Keratinocyte (primary cell): ENCODE data around the gene RBFOX1. TPM values are rescaled to one million over a fixed set of nuclear protein-coding genes. Genes with fewer than 3 reads are reported as not detected.

Source experiments
- DNase-seq: peaks from one replicate; pipeline ENCODE4 v3.0.0-alpha.2; 2011; ENCODE audit warnings: low read depth, missing footprints, low spot score
- FAIRE-seq: peaks from 2 replicates; lab custom pipeline; 2011; peaks lifted over from hg19 to GRCh38; lab: Jason Lieb, UNC
- H2AFZ ChIP-seq: 2 replicates; pipeline ENCODE4 v1.6.0; 2012; ENCODE audit warnings: low read length, control low read depth, inconsistent platforms; ENCODE audit not compliant: control insufficient read depth
- H3K27ac ChIP-seq: 2 replicates; pipeline ENCODE4 v1.5.1; 2011; ENCODE audit warnings: low read length; ENCODE audit not compliant: control insufficient read depth, insufficient read depth
- H3K27me3 ChIP-seq: 3 replicates; pipeline ENCODE4 v1.6.0; 2011; ENCODE audit warnings: low read length; ENCODE audit not compliant: control insufficient read depth, insufficient read depth; ENCODE audit errors: extremely low read depth
- H3K36me3 ChIP-seq, 2 experiments: 2 replicates in 1 of 2; 3 replicates in 1 of 2; pipeline ENCODE4 v1.5.1; 2011; ENCODE audit warnings: low read length in 2 of 2, mild to moderate bottlenecking in 1 of 2; ENCODE audit not compliant: control insufficient read depth in 2 of 2, insufficient read depth in 2 of 2; ENCODE audit errors: extremely low read depth in 1 of 2
- H3K4me1 ChIP-seq: 3 replicates; pipeline ENCODE4 v1.5.1; 2011; ENCODE audit warnings: low read length; ENCODE audit not compliant: control insufficient read depth, insufficient read depth; ENCODE audit errors: extremely low read depth
- H3K4me2 ChIP-seq: 3 replicates; pipeline ENCODE4 v1.6.0; 2011; ENCODE audit warnings: low read depth, low read length; ENCODE audit not compliant: control insufficient read depth, insufficient read depth; ENCODE audit errors: extremely low read depth
- H3K4me3 ChIP-seq, 3 experiments: fragments of 200-600 bp in 1 of 3; sonication (generic) in 1 of 3; 2 replicates in 2 of 3; 3 replicates in 1 of 3; pipeline ENCODE4 v1.5.1; 2011 to 2016; ENCODE audit warnings: low read length in 3 of 3, mild to moderate bottlenecking in 3 of 3, control low read depth in 2 of 3, inconsistent platforms in 1 of 3, low read depth in 1 of 3, mixed read lengths in 1 of 3, mixed run types in 1 of 3, moderate library complexity in 1 of 3; ENCODE audit not compliant: control insufficient read depth in 2 of 3, insufficient read depth in 2 of 3; ENCODE audit errors: extremely low read depth in 1 of 3
- H3K79me2 ChIP-seq: 2 replicates; pipeline ENCODE4 v1.6.0; 2012; ENCODE audit warnings: low read length; ENCODE audit not compliant: control insufficient read depth, insufficient read depth
- H3K9ac ChIP-seq: 3 replicates; pipeline ENCODE4 v1.6.0; 2011; ENCODE audit warnings: low read length; ENCODE audit not compliant: control insufficient read depth, insufficient read depth; ENCODE audit errors: extremely low read depth
- H3K9me1 ChIP-seq: 3 replicates; pipeline ENCODE4 v1.6.0; 2011; ENCODE audit warnings: low read length; ENCODE audit not compliant: control insufficient read depth, insufficient read depth; ENCODE audit errors: extremely low read depth
- H3K9me3 ChIP-seq: 2 replicates; pipeline ENCODE4 v1.5.1; 2012; ENCODE audit warnings: low read depth, low read length; ENCODE audit not compliant: control insufficient read depth
- H4K20me1 ChIP-seq: 3 replicates; pipeline ENCODE4 v1.6.0; 2011; ENCODE audit warnings: low read length; ENCODE audit not compliant: control insufficient read depth, insufficient read depth; ENCODE audit errors: extremely low read depth
- CTCF ChIP-seq, 3 experiments: IDR thresholded peaks in 1 of 3; conservative IDR thresholded peaks in 1 of 3; optimal IDR thresholded peaks in 1 of 3; 2 replicates in 2 of 3; 3 replicates in 1 of 3; pipeline versions ENCODE3 to v1.5.1; 2011; ENCODE audit warnings: low read length in 3 of 3, mild to moderate bottlenecking in 3 of 3, moderate library complexity in 2 of 3, control low read depth in 1 of 3, inconsistent platforms in 1 of 3; ENCODE audit not compliant: insufficient read depth in 2 of 3; ENCODE audit errors: extremely low read depth in 1 of 3
- EZH2 ChIP-seq: IDR thresholded peaks from one replicate; pipeline ENCODE4 v1.6.1; 2012; ENCODE audit warnings: inconsistent platforms, mild to moderate bottlenecking, low read length, moderate library complexity
- dilution Hi-C: fragments of 300-500 bp; cut with MboI; formaldehyde crosslinking; loops from one replicate; pipeline ENCODE4 v1.7.0; 2020; ENCODE audit warnings: low sequenced_read_pairs; ENCODE audit not compliant: extremely low pct_ligation_motif_present
- polyA plus RNA-seq, 5 experiments: library from polyadenylated mRNA; depleted of rRNA in 3 of 5; stranded (reverse) in 3 of 5; stranded (forward) in 1 of 5; unstranded in 1 of 5; fragments of >200 nt; gene quantifications; 1 replicate in 1 of 5; 2 replicates in 3 of 5; 3 replicates in 1 of 5; pipeline versions ENCODE4 v1.2.1 to v1.2.3, GENCODE V29; 2011 to 2012; ENCODE audit warnings: missing spikeins in 2 of 5, low read depth in 1 of 5, low replicate concordance in 1 of 5

The RBFOX1 gene
- polyA plus RNA-seq, 1 donor (not counting 4 experiments of a cell fraction or from before 2014, with no cell fraction given), result not detected

- Histone ChIP-seq H3K9me1 (no peaks in the 10 kb centered on the region), H3K4me2 (no peak overlapping the region), H3K79me2 (no peaks in the 10 kb centered on the region), H3K4me3 (no peak overlapping the region), H3K36me3 (no peaks in the 10 kb centered on the region), H3K4me1 (no peaks in the 10 kb centered on the region), H2AFZ (no peak overlapping the region), H4K20me1 (no peaks in the 10 kb centered on the region), H3K27me3 (no peaks in the 10 kb centered on the region), H3K9me3 (no peaks in the 10 kb centered on the region), H3K9ac (no peak overlapping the region), H3K27ac (no peak overlapping the region)
- no peak for FAIRE-seq
- TF ChIP-seq EZH2 (no peak), CTCF (optimal IDR thresholded peaks at IDR 0.05 in 1 of 3, IDR thresholded peaks at IDR 0.05 in 1 of 3, conservative IDR thresholded peaks at IDR 0.05 in 1 of 3; ENCODE audit: extremely low read depth in 1 of 3, insufficient read depth in 2 of 3, low read length in 3 of 3) (no peak)
- dilution Hi-C loops, result no loop called here
- DNase-seq, result no peak
These were observed 358.9 kb downstream of the RBFOX1 start for GRCh38 chr16:7691533-7691932.

GRCh38 chr16:7703672-7704071, 371.0 kb downstream of the RBFOX1 start:
- TF ChIP-seq EZH2 (no peak), CTCF (optimal IDR thresholded peaks at IDR 0.05 in 1 of 3, IDR thresholded peaks at IDR 0.05 in 1 of 3, conservative IDR thresholded peaks at IDR 0.05 in 1 of 3; ENCODE audit: extremely low read depth in 1 of 3, insufficient read depth in 2 of 3, low read length in 3 of 3) (no peak)
- DNase-seq (no peak), FAIRE-seq (no peak)
- Histone ChIP-seq H3K9me3 (peaks cover 2% of the 10 kb centered on the region), H3K27ac (no peak overlapping the region), H3K4me2 (no peak overlapping the region), H3K36me3 (no peaks in the 10 kb centered on the region), H3K4me1 (no peaks in the 10 kb centered on the region), H4K20me1 (no peaks in the 10 kb centered on the region), H3K27me3 (no peaks in the 10 kb centered on the region), H2AFZ (no peak overlapping the region), H3K9ac (no peak overlapping the region), H3K4me3 (no peak overlapping the region), H3K9me1 (no peaks in the 10 kb centered on the region), H3K79me2 (no peaks in the 10 kb centered on the region)
- dilution Hi-C loops, result no loop called here
